Astrocyte (in vitro differentiated cells and primary cell): ENCODE results near the gene CLBA1. TPM values are rescaled to one million over a fixed set of nuclear protein-coding genes. Genes with fewer than 3 reads are reported as not detected.

Experiments
- DNase-seq: peaks from one replicate; pipeline ENCODE4 v3.0.0-alpha.2; 2010; ENCODE audit warnings: low read depth
- FAIRE-seq: peaks from 2 replicates; lab custom pipeline; 2011; peaks lifted over from hg19 to GRCh38; lab: Jason Lieb, UNC
- H2AFZ ChIP-seq: 2 replicates; pipeline ENCODE4 v1.6.0; 2012; ENCODE audit warnings: low read depth, low read length, inconsistent platforms
- H3K27ac ChIP-seq: 2 replicates; pipeline ENCODE4 v1.5.1; 2011; ENCODE audit warnings: low read depth, low read length, inconsistent platforms
- H3K27me3 ChIP-seq: 2 replicates; pipeline ENCODE4 v1.6.0; 2011; ENCODE audit warnings: low read length, inconsistent platforms; ENCODE audit not compliant: insufficient read depth
- H3K36me3 ChIP-seq: 2 replicates; pipeline ENCODE4 v1.5.1; 2011; ENCODE audit warnings: low read length, inconsistent platforms; ENCODE audit not compliant: insufficient read depth
- H3K4me1 ChIP-seq: 2 replicates; pipeline ENCODE4 v1.5.1; 2011; ENCODE audit warnings: low read length, inconsistent platforms; ENCODE audit not compliant: insufficient read depth
- H3K4me2 ChIP-seq: 2 replicates; pipeline ENCODE4 v1.6.0; 2012; ENCODE audit warnings: low read length, inconsistent platforms
- H3K4me3 ChIP-seq: 2 replicates; pipeline ENCODE4 v1.5.1; 2011; ENCODE audit warnings: low read depth, mild to moderate bottlenecking, low read length, inconsistent platforms; ENCODE audit not compliant: insufficient read depth
- H3K79me2 ChIP-seq: 2 replicates; pipeline ENCODE4 v1.6.0; 2012; ENCODE audit warnings: mild to moderate bottlenecking, low read length, inconsistent platforms; ENCODE audit not compliant: insufficient read depth
- H3K9ac ChIP-seq: 2 replicates; pipeline ENCODE4 v1.6.0; 2012; ENCODE audit warnings: mild to moderate bottlenecking, low read length, inconsistent platforms
- H3K9me3 ChIP-seq: 2 replicates; pipeline ENCODE4 v1.5.1; 2012; ENCODE audit warnings: low read depth, mild to moderate bottlenecking, low read length, inconsistent platforms; ENCODE audit not compliant: insufficient read depth
- H4K20me1 ChIP-seq: 2 replicates; pipeline ENCODE4 v1.6.0; 2012; ENCODE audit warnings: low read length, inconsistent platforms; ENCODE audit not compliant: insufficient read depth
- H3K27ac Mint-ChIP-seq: one replicate; pipeline ENCODE4 v1.8.0; 2021; ENCODE audit warnings: mild to moderate bottlenecking, mixed read lengths; ENCODE audit not compliant: unreplicated experiment
- H3K27me3 Mint-ChIP-seq: one replicate; pipeline ENCODE4 v1.8.0; 2021; ENCODE audit warnings: low read depth, mixed read lengths; ENCODE audit not compliant: unreplicated experiment
- H3K36me3 Mint-ChIP-seq: one replicate; pipeline ENCODE4 v1.8.0; 2021; ENCODE audit warnings: low read depth, mixed read lengths; ENCODE audit not compliant: unreplicated experiment
- H3K4me1 Mint-ChIP-seq: one replicate; pipeline ENCODE4 v1.8.0; 2021; ENCODE audit warnings: low read depth, mixed read lengths; ENCODE audit not compliant: unreplicated experiment
- H3K4me3 Mint-ChIP-seq: one replicate; pipeline ENCODE4 v1.8.0; 2021; ENCODE audit warnings: mild to moderate bottlenecking, moderate library complexity, mixed read lengths; ENCODE audit not compliant: unreplicated experiment
- H3K9me3 Mint-ChIP-seq: one replicate; pipeline ENCODE4 v1.8.0; 2021; ENCODE audit warnings: mild to moderate bottlenecking, mixed read lengths; ENCODE audit not compliant: unreplicated experiment
- EZH2 ChIP-seq: IDR thresholded peaks from 2 replicates; pipeline ENCODE4 v1.6.1; 2012; ENCODE audit warnings: mild to moderate bottlenecking, low read length, inconsistent platforms; ENCODE audit not compliant: insufficient read depth
- total RNA-seq: library from RNA; stranded (reverse); gene quantifications from 2 replicates; pipeline ENCODE4 v1.2.1, GENCODE V29; 2021
- TF ChIP-seq, protein P1 (sequence below): IDR thresholded peaks from 2 replicates; pipeline ENCODE4 v1.5.1; 2011; ENCODE audit warnings: low read depth, mild to moderate bottlenecking, inconsistent platforms, low read length, moderate library complexity; ENCODE audit not compliant: insufficient read depth

The CLBA1 gene
- total RNA-seq, 1 donor from 2014 or later, result 6.3 TPM

DNA sequence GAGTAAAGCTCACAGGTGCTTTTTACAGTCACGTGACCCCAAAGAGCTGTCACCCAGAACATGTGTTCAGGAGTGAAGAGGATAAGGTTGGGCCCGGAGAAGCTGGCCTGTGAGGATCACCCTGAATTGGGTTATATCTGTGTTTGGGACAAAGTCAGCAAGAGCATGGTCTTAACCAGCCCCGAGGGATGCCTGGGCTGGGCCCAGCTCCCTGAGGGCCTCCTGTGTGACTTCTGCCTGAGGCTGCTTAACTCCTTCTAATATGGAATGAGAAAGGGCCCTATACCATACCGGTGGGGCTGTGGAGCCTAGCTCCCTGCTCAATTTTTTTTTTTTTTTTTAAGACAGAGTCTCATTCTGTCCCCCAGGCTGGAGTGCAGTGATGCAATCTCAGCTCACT is 32.8 kb downstream of the CLBA1 start:
- H3K4me1 ChIP-seq, result peaks cover 38% of the 10 kb centered on the region
- no peak for TF ChIP-seq EZH2
- TF ChIP-seq, protein P1, sequence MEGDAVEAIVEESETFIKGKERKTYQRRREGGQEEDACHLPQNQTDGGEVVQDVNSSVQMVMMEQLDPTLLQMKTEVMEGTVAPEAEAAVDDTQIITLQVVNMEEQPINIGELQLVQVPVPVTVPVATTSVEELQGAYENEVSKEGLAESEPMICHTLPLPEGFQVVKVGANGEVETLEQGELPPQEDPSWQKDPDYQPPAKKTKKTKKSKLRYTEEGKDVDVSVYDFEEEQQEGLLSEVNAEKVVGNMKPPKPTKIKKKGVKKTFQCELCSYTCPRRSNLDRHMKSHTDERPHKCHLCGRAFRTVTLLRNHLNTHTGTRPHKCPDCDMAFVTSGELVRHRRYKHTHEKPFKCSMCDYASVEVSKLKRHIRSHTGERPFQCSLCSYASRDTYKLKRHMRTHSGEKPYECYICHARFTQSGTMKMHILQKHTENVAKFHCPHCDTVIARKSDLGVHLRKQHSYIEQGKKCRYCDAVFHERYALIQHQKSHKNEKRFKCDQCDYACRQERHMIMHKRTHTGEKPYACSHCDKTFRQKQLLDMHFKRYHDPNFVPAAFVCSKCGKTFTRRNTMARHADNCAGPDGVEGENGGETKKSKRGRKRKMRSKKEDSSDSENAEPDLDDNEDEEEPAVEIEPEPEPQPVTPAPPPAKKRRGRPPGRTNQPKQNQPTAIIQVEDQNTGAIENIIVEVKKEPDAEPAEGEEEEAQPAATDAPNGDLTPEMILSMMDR, result no peak
- peak overlapping the region; percentile 92 for H3K4me2 ChIP-seq
- no peaks in the 10 kb centered on the region for H3K9me3 ChIP-seq
- no peak overlapping the region for H3K27ac ChIP-seq
- peaks cover 5% of the 10 kb centered on the region for H3K36me3 Mint-ChIP-seq
- no peak overlapping the region for H3K9ac ChIP-seq
- FAIRE-seq (no peak), DNase-seq (no peak)
- no peak overlapping the region for H2AFZ ChIP-seq
- peaks cover 16% of the 10 kb centered on the region for H3K4me1 Mint-ChIP-seq
- H3K36me3 ChIP-seq, result no peaks in the 10 kb centered on the region
- H3K4me3 ChIP-seq, result peak overlapping the region; percentile 10
- no peak overlapping the region for H3K4me3 Mint-ChIP-seq
- H4K20me1 ChIP-seq, result peaks cover 65% of the 10 kb centered on the region
- no peaks in the 10 kb centered on the region for H3K9me3 Mint-ChIP-seq
- no peaks in the 10 kb centered on the region for H3K27me3 ChIP-seq
- no peak overlapping the region for H3K27ac Mint-ChIP-seq
- no peaks in the 10 kb centered on the region for H3K27me3 Mint-ChIP-seq
- peaks cover 85% of the 10 kb centered on the region for H3K79me2 ChIP-seq

DNA sequence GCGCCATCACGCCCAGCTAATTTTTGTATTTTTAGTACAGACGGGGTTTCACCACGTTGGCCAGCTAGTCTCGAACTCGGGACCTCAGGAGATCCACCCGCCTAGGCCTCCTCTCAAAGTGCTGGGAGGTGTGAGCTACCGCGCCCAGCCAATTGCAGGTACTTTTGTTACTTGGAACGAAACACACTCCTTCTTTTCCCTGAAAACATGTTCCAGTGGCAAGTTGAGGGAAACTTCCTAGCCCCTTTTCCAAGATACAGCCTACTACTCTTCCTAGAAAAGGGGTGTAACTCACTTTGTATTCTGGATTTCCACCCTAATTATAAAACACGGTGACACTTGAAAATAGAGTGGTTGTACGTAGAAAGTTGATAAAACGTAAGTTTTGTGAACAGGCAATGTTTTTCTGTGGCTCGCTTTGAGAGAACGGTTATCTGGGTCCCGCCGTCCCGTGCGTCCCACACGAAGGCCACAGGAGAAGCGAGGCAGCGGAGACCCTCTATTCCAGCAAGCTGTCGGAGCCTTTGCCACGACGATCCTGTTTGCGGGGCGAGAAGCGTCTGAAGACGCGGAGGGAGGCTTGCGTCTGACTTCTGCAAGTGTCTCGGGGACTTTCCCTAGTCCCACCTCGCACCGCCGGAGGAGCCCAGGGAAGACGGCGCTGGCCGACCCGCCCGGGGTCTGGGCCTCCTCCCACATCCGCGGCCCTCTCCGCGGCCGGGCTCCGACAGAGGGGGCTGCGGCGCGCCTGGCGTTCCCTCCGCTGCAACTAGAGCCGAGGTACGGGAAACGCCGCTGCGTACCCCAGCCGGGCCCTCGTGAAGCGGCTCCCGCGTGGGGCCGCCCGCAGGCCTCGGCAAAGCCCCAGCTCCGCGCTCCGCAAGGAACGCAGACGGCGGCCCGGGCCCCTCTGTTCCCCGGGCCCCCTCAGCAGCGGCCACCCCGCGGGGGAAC is 34.5 kb downstream of the CLBA1 start:
- H3K27ac ChIP-seq, result peak overlapping the region; percentile 81
- Mint-ChIP-seq H3K9me3 (no peaks in the 10 kb centered on the region), H3K4me1 (peaks cover 27% of the 10 kb centered on the region), H3K4me3 (peak overlapping the region; percentile 91), H3K27me3 (no peaks in the 10 kb centered on the region), H3K36me3 (peaks cover 3% of the 10 kb centered on the region), H3K27ac (peak overlapping the region; percentile 93)
- H3K36me3 ChIP-seq, result no peaks in the 10 kb centered on the region
- H4K20me1 ChIP-seq, result peaks cover 48% of the 10 kb centered on the region
- H3K79me2 ChIP-seq, result peaks cover 68% of the 10 kb centered on the region
- TF ChIP-seq, protein P1, result no peak
- TF ChIP-seq EZH2, result no peak
- DNase-seq (no peak), FAIRE-seq (no peak)
- no peaks in the 10 kb centered on the region for H3K9me3 ChIP-seq
- peak overlapping the region; percentile 64 for H2AFZ ChIP-seq
- peak overlapping the region; percentile 92 for H3K4me2 ChIP-seq
- H3K27me3 ChIP-seq, result no peaks in the 10 kb centered on the region
- H3K4me3 ChIP-seq, result peak overlapping the region; percentile 77
- peak overlapping the region; percentile 88 for H3K9ac ChIP-seq
- H3K4me1 ChIP-seq, result peaks cover 48% of the 10 kb centered on the region
